ENCODE data around the gene MST1.

- TF ChIP-seq CTCF (IDR thresholded peaks at IDR 0.05) (no peak), POLR2A (IDR thresholded peaks at IDR 0.05) (no peak), EP300 (IDR thresholded peaks at IDR 0.05; ENCODE audit: low read depth) (no peak), POLR2AphosphoS5 (IDR thresholded peaks at IDR 0.05) (no peak)
Measured at GRCh38 chr3:49650637-49651036, 38.6 kb downstream of the MST1 start.

Measured in transverse colon (tissue), 4 donors.